ENCODE measurements around the gene DNM3. TPM values are rescaled to one million over a fixed set of nuclear protein-coding genes. Genes with fewer than 3 reads are reported as not detected.

The DNM3 gene
- total and polyA plus RNA-seq, 2 experiments from 2014 or later, result 5.2 to 12.2 TPM

DNA sequence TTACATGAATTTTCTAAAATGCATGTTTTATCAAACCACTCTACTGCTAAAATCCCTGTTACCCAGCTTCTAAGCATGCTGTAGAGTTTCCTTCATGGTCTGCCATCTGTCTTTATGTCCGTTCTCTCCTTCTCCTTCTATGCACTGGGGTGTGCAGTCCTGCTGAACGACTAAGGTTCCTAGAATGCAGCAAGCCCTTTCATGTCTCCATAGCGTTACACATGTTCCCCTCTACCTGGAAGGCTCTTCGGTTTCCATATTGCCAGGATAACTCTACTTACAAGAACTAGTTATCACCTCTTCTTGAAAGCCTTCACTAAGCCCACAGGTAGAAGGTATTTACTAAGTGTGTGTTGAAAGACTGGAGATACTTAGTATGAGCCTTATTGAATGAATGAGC lies 22.2 kb downstream of the DNM3 start:
- Mint-ChIP-seq H3K4me3 (no peak overlapping the region), H3K36me3 (ENCODE audit: low read depth) (no peaks in the 10 kb centered on the region), H3K4me1 (no peaks in the 10 kb centered on the region), H3K27ac (no peak overlapping the region), H3K27me3 (ENCODE audit: insufficient read depth, low read depth, poor library complexity) (peaks cover 5% of the 10 kb centered on the region), H3K9me3 (no peaks in the 10 kb centered on the region)
- no peaks in the 10 kb centered on the region for H3K27me3 ChIP-seq (ENCODE audit: insufficient read depth)
- H3K9me2 ChIP-seq (ENCODE audit: insufficient read depth), result no peaks in the 10 kb centered on the region
- no peaks in the 10 kb centered on the region for H3K79me2 ChIP-seq (replicated peaks; ENCODE audit: insufficient read depth)
- DNase-seq (ENCODE audit: low spot score) (no peak), ATAC-seq (no peak)
- H3F3A ChIP-seq (replicated peaks; ENCODE audit: low read depth), result no peaks in the 10 kb centered on the region
- no peak overlapping the region for H3K4me2 ChIP-seq
- H3K27ac ChIP-seq (ENCODE audit: low read depth), result no peak overlapping the region
- H4K20me1 ChIP-seq (replicated peaks; ENCODE audit: insufficient read depth), result no peaks in the 10 kb centered on the region
- no peak overlapping the region for H2AFZ ChIP-seq
- TF ChIP-seq, protein P1, sequence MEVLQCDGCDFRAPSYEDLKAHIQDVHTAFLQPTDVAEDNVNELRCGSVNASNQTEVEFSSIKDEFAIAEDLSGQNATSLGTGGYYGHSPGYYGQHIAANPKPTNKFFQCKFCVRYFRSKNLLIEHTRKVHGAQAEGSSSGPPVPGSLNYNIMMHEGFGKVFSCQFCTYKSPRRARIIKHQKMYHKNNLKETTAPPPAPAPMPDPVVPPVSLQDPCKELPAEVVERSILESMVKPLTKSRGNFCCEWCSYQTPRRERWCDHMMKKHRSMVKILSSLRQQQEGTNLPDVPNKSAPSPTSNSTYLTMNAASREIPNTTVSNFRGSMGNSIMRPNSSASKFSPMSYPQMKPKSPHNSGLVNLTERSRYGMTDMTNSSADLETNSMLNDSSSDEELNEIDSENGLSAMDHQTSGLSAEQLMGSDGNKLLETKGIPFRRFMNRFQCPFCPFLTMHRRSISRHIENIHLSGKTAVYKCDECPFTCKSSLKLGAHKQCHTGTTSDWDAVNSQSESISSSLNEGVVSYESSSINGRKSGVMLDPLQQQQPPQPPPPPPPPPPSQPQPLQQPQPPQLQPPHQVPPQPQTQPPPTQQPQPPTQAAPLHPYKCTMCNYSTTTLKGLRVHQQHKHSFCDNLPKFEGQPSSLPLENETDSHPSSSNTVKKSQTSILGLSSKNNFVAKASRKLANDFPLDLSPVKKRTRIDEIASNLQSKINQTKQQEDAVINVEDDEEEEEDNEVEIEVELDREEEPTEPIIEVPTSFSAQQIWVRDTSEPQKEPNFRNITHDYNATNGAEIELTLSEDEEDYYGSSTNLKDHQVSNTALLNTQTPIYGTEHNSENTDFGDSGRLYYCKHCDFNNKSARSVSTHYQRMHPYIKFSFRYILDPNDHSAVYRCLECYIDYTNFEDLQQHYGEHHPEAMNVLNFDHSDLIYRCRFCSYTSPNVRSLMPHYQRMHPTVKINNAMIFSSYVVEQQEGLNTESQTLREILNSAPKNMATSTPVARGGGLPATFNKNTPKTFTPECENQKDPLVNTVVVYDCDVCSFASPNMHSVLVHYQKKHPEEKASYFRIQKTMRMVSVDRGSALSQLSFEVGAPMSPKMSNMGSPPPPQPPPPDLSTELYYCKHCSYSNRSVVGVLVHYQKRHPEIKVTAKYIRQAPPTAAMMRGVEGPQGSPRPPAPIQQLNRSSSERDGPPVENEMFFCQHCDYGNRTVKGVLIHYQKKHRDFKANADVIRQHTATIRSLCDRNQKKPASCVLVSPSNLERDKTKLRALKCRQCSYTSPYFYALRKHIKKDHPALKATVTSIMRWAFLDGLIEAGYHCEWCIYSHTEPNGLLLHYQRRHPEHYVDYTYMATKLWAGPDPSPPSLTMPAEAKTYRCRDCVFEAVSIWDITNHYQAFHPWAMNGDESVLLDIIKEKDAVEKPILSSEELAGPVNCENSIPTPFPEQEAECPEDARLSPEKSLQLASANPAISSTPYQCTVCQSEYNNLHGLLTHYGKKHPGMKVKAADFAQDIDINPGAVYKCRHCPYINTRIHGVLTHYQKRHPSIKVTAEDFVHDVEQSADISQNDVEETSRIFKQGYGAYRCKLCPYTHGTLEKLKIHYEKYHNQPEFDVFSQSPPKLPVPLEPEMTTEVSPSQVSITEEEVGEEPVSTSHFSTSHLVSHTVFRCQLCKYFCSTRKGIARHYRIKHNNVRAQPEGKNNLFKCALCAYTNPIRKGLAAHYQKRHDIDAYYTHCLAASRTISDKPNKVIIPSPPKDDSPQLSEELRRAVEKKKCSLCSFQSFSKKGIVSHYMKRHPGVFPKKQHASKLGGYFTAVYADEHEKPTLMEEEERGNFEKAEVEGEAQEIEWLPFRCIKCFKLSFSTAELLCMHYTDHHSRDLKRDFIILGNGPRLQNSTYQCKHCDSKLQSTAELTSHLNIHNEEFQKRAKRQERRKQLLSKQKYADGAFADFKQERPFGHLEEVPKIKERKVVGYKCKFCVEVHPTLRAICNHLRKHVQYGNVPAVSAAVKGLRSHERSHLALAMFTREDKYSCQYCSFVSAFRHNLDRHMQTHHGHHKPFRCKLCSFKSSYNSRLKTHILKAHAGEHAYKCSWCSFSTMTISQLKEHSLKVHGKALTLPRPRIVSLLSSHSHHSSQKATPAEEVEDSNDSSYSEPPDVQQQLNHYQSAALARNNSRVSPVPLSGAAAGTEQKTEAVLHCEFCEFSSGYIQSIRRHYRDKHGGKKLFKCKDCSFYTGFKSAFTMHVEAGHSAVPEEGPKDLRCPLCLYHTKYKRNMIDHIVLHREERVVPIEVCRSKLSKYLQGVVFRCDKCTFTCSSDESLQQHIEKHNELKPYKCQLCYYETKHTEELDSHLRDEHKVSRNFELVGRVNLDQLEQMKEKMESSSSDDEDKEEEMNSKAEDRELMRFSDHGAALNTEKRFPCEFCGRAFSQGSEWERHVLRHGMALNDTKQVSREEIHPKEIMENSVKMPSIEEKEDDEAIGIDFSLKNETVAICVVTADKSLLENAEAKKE (CRISPR knock-in tag; IDR thresholded peaks at IDR 0.05), result no peak
- TF ChIP-seq JUNB (IDR thresholded peaks at IDR 0.05; ENCODE audit: unreplicated experiment) (no peak), NANOG (IDR thresholded peaks at IDR 0.05; ENCODE audit: borderline replicate concordance) (no peak), EZH2phosphoT487 (IDR thresholded peaks at IDR 0.05; ENCODE audit: unreplicated experiment) (no peak), POLR2AphosphoS5 (IDR thresholded peaks at IDR 0.05; ENCODE audit: low read depth) (no peak), ZNF331 (CRISPR knock-in tag; IDR thresholded peaks at IDR 0.05; ENCODE audit: low read depth) (no peak), STAT1 (IDR thresholded peaks at IDR 0.05; ENCODE audit: unreplicated experiment) (no peak), CREB1 (CRISPR knock-in tag; IDR thresholded peaks at IDR 0.05; ENCODE audit: low read depth) (no peak), ZNF114 (CRISPR knock-in tag; IDR thresholded peaks at IDR 0.05) (no peak), EZH2 (IDR thresholded peaks at IDR 0.05; ENCODE audit: low read depth, unreplicated experiment) (no peak)
- TF ChIP-seq, protein P2, sequence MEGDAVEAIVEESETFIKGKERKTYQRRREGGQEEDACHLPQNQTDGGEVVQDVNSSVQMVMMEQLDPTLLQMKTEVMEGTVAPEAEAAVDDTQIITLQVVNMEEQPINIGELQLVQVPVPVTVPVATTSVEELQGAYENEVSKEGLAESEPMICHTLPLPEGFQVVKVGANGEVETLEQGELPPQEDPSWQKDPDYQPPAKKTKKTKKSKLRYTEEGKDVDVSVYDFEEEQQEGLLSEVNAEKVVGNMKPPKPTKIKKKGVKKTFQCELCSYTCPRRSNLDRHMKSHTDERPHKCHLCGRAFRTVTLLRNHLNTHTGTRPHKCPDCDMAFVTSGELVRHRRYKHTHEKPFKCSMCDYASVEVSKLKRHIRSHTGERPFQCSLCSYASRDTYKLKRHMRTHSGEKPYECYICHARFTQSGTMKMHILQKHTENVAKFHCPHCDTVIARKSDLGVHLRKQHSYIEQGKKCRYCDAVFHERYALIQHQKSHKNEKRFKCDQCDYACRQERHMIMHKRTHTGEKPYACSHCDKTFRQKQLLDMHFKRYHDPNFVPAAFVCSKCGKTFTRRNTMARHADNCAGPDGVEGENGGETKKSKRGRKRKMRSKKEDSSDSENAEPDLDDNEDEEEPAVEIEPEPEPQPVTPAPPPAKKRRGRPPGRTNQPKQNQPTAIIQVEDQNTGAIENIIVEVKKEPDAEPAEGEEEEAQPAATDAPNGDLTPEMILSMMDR (conservative IDR thresholded peaks at IDR 0.05; ENCODE audit: low read depth in 2 of 2), result no peak
- TF ChIP-seq, protein P3, sequence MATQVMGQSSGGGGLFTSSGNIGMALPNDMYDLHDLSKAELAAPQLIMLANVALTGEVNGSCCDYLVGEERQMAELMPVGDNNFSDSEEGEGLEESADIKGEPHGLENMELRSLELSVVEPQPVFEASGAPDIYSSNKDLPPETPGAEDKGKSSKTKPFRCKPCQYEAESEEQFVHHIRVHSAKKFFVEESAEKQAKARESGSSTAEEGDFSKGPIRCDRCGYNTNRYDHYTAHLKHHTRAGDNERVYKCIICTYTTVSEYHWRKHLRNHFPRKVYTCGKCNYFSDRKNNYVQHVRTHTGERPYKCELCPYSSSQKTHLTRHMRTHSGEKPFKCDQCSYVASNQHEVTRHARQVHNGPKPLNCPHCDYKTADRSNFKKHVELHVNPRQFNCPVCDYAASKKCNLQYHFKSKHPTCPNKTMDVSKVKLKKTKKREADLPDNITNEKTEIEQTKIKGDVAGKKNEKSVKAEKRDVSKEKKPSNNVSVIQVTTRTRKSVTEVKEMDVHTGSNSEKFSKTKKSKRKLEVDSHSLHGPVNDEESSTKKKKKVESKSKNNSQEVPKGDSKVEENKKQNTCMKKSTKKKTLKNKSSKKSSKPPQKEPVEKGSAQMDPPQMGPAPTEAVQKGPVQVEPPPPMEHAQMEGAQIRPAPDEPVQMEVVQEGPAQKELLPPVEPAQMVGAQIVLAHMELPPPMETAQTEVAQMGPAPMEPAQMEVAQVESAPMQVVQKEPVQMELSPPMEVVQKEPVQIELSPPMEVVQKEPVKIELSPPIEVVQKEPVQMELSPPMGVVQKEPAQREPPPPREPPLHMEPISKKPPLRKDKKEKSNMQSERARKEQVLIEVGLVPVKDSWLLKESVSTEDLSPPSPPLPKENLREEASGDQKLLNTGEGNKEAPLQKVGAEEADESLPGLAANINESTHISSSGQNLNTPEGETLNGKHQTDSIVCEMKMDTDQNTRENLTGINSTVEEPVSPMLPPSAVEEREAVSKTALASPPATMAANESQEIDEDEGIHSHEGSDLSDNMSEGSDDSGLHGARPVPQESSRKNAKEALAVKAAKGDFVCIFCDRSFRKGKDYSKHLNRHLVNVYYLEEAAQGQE (IDR thresholded peaks at IDR 0.05; ENCODE audit: unreplicated experiment), result no peak
- TF ChIP-seq, protein P4, sequence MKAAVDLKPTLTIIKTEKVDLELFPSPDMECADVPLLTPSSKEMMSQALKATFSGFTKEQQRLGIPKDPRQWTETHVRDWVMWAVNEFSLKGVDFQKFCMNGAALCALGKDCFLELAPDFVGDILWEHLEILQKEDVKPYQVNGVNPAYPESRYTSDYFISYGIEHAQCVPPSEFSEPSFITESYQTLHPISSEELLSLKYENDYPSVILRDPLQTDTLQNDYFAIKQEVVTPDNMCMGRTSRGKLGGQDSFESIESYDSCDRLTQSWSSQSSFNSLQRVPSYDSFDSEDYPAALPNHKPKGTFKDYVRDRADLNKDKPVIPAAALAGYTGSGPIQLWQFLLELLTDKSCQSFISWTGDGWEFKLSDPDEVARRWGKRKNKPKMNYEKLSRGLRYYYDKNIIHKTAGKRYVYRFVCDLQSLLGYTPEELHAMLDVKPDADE (IDR thresholded peaks at IDR 0.05), result no peak
- no peaks in the 10 kb centered on the region for H3K4me1 ChIP-seq (ENCODE audit: insufficient read depth)
- no peaks in the 10 kb centered on the region for H3K36me3 ChIP-seq (ENCODE audit: insufficient read depth)
- no peak overlapping the region for H3K4me3 ChIP-seq
